Upper lobe of left lung (tissue), 6 donors: Measurements from ENCODE around the gene SLC6A17. TPM values are rescaled to one million over a fixed set of nuclear protein-coding genes. Genes with fewer than 3 reads are reported as not detected.

Source experiments
- ATAC-seq, 2 donors: fragments of 200-7000 bp; cut with Tn5 transposase; one replicate each; pipeline ENCODE4 v1.9.1; 2022; ENCODE audit warnings: mild to moderate bottlenecking in 2 of 2, moderate library complexity in 2 of 2; ENCODE audit not compliant: low FRiP score in 2 of 2
- DNase-seq, 2 donors: peaks; one replicate each; pipeline ENCODE4 v3.0.0-alpha.2; 2019 to 2020
- H3K27ac ChIP-seq, 4 donors: fragments of 200-600 bp; sonication (generic); one replicate each; pipeline ENCODE4 v1.5.1; 2016 to 2019
- H3K27me3 ChIP-seq, 4 donors: fragments of 200-600 bp; sonication (generic); one replicate each; pipeline ENCODE4 v1.5.1; 2017 to 2019
- H3K36me3 ChIP-seq, 4 donors: fragments of 200-600 bp; sonication (generic); one replicate each; pipeline ENCODE4 v1.5.1; 2016 to 2019
- H3K4me1 ChIP-seq, 4 donors: fragments of 200-600 bp; sonication (generic); one replicate each; pipeline ENCODE4 v1.5.1; 2018 to 2019
- H3K4me3 ChIP-seq, 4 donors: fragments of 200-600 bp; sonication (generic); one replicate each; pipeline ENCODE4 v1.5.1; 2017 to 2019; ENCODE audit warnings: mild to moderate bottlenecking in 2 of 4, moderate library complexity in 1 of 4
- H3K9me3 ChIP-seq, 4 donors: fragments of 200-600 bp; sonication (generic); one replicate each; pipeline ENCODE4 v1.5.1; 2018 to 2019
- CTCF ChIP-seq, 6 experiments: fragments of 450-650 bp in 4 of 6; fragments of 200-600 bp in 2 of 6; sonication (generic) in 2 of 6; IDR thresholded peaks; one replicate each; pipeline ENCODE4 v1.5.1; 2016 to 2019; ENCODE audit warnings: antibody characterized with exemption in 6 of 6
- EP300 ChIP-seq, 4 donors: sonication (generic); formaldehyde crosslinking; IDR thresholded peaks; one replicate each; pipeline ENCODE4 v1.5.1; 2017; ENCODE audit warnings: antibody characterized with exemption in 4 of 4, control low read depth in 2 of 4
- POLR2A ChIP-seq, 4 donors: fragments of 450-650 bp; IDR thresholded peaks; one replicate each; pipeline ENCODE4 v1.5.1; 2016 to 2017; ENCODE audit warnings: antibody characterized with exemption in 4 of 4, mild to moderate bottlenecking in 2 of 4
- POLR2AphosphoS5 ChIP-seq, 2 donors: sonication (generic); formaldehyde crosslinking; IDR thresholded peaks; one replicate each; pipeline ENCODE4 v1.5.1; 2017; ENCODE audit warnings: antibody characterized with exemption in 2 of 2
- WGBS, 2 donors: methylation state at CpG; one replicate each; pipeline ENCODE4 v1.1.5; 2017 to 2018; 5-methylcytosine and 5-hydroxymethylcytosine counted together
- total RNA-seq, 6 donors: library from RNA; depleted of rRNA in 4 of 6; stranded (reverse); fragments of >200 nt in 4 of 6; gene quantifications; one replicate each; pipeline versions ENCODE4 v1.1.0 to v1.2.1, GENCODE V29; 2016 to 2021
- donor health status: DM: no; HTN: no; CAD: no; lungs with moderate emphysema.
- donor health status: DM: no; HTN: yes; CAD: no; lungs with severe emphysema.

SLC6A17 gene
- total RNA-seq, 6 donors from 2014 or later, result 0.07 TPM; not detected in 5

GRCh38 chr1:110160538-110161100, 10.3 kb downstream of the SLC6A17 start:
- ATAC-seq (no peak), DNase-seq (no peak)
- WGBS, 2 donors, result 61 to 67% methylated on average over 10 of the region's 10 CpGs
- Histone ChIP-seq H3K36me3 (no peaks in the 10 kb centered on the region), H3K27me3 (no peaks in the 10 kb centered on the region), H3K27ac (no peak overlapping the region), H3K4me3 (no peak overlapping the region), H3K9me3 (no peaks in the 10 kb centered on the region), H3K4me1 (no peaks in the 10 kb centered on the region)
- TF ChIP-seq POLR2A (IDR thresholded peaks at IDR 0.05) (no peak), EP300 (IDR thresholded peaks at IDR 0.05) (no peak), POLR2AphosphoS5 (IDR thresholded peaks at IDR 0.05) (no peak), CTCF (IDR thresholded peaks at IDR 0.05) (no peak)

GRCh38 chr1:110161165-110161564, 10.9 kb downstream of the SLC6A17 start:
- Histone ChIP-seq H3K4me1 (no peaks in the 10 kb centered on the region), H3K9me3 (no peaks in the 10 kb centered on the region), H3K27me3 (no peaks in the 10 kb centered on the region), H3K4me3 (no peak overlapping the region), H3K27ac (no peak overlapping the region), H3K36me3 (no peaks in the 10 kb centered on the region)
- ATAC-seq (no peak), DNase-seq (no peak)
- 75 to 86% methylated on average over 2 to 3 of the region's 3 CpGs for WGBS, 2 donors
- TF ChIP-seq POLR2A (IDR thresholded peaks at IDR 0.05) (no peak), CTCF (IDR thresholded peaks at IDR 0.05) (no peak), EP300 (IDR thresholded peaks at IDR 0.05) (no peak), POLR2AphosphoS5 (IDR thresholded peaks at IDR 0.05) (no peak)

GRCh38 chr1:110161849-110162248, 11.6 kb downstream of the SLC6A17 start:
- no peak for DNase-seq
- 80 to 89% methylated on average over 11 of the region's 11 CpGs for WGBS, 2 donors
- ATAC-seq, result no peak
- H3K9me3 ChIP-seq, result no peaks in the 10 kb centered on the region
- H3K4me1 ChIP-seq, result no peaks in the 10 kb centered on the region
- H3K4me3 ChIP-seq, result no peak overlapping the region
- H3K27me3 ChIP-seq, result no peaks in the 10 kb centered on the region
- no peak overlapping the region for H3K27ac ChIP-seq
- TF ChIP-seq EP300 (IDR thresholded peaks at IDR 0.05) (no peak), POLR2A (IDR thresholded peaks at IDR 0.05) (no peak), POLR2AphosphoS5 (IDR thresholded peaks at IDR 0.05) (no peak), CTCF (IDR thresholded peaks at IDR 0.05) (no peak)
- no peaks in the 10 kb centered on the region for H3K36me3 ChIP-seq

- Histone ChIP-seq H3K36me3 (no peaks in the 10 kb centered on the region), H3K4me1 (no peaks in the 10 kb centered on the region), H3K27me3 (no peaks in the 10 kb centered on the region), H3K9me3 (no peaks in the 10 kb centered on the region), H3K4me3 (no peak overlapping the region), H3K27ac (no peak overlapping the region)
- WGBS, 2 donors, result 39 to 47% methylated on average over 7 of the region's 7 CpGs
- TF ChIP-seq POLR2AphosphoS5 (IDR thresholded peaks at IDR 0.05) (no peak), POLR2A (IDR thresholded peaks at IDR 0.05) (no peak), CTCF (IDR thresholded peaks at IDR 0.05) (no peak), EP300 (IDR thresholded peaks at IDR 0.05) (no peak)
- DNase-seq (peak in 1 of 2 donors; percentile 12), ATAC-seq (no peak)
These were observed 13.3 kb downstream of the SLC6A17 start for GRCh38 chr1:110163591-110163990.

GRCh38 chr1:110164725-110165350, 14.5 kb downstream of the SLC6A17 start:
- no peaks in the 10 kb centered on the region for H3K9me3 ChIP-seq
- no peak overlapping the region for H3K27ac ChIP-seq
- H3K36me3 ChIP-seq, result no peaks in the 10 kb centered on the region
- no peak overlapping the region for H3K4me3 ChIP-seq
- 54 to 60% methylated on average over 7 to 9 of the region's 10 CpGs for WGBS, 2 donors
- no peaks in the 10 kb centered on the region for H3K27me3 ChIP-seq
- no peak for TF ChIP-seq POLR2AphosphoS5 (IDR thresholded peaks at IDR 0.05)
- no peaks in the 10 kb centered on the region for H3K4me1 ChIP-seq
- ATAC-seq (no peak), DNase-seq (peak in 1 of 2 donors; percentile 26)
